Esophagus mucosa (tissue), 1 donor: ENCODE data around the gene SHLD2. TPM values are rescaled to one million over a fixed set of nuclear protein-coding genes. Genes with fewer than 3 reads are reported as not detected.
A peak's percentile ranks its signal among the peaks of the same experiment; 100 is the strongest.
"Not testable (repeated sequence)": the region's sequence is repeated elsewhere in the genome, so short reads cannot be mapped to it uniquely, and the experiment has no call there.

Experiments used
- ATAC-seq: fragments of 200-7000 bp; cut with Tn5 transposase; one replicate; pipeline ENCODE4 v1.9.1; 2020
- total RNA-seq: library from RNA; stranded (reverse); gene quantifications from one replicate; pipeline ENCODE4 v1.2.4, GENCODE V29; 2023
- donor health status: DM: yes; HTN: yes; CAD: no.

SHLD2 gene
- total RNA-seq, 1 donor from 2014 or later, result 17.7 TPM

GRCh38 chr10:87149020-87149609 is 54.1 kb downstream of the SHLD2 start:
- ATAC-seq, result peak; percentile 60

- ATAC-seq, result not testable (repeated sequence)
Measured at GRCh38 chr10:87151516-87151915, 56.5 kb downstream of the SHLD2 start.

- peak; percentile 39 for ATAC-seq
Measured at GRCh38 chr10:87156841-87157240, 61.8 kb downstream of the SHLD2 start.

- not testable (repeated sequence) for ATAC-seq
Measured at GRCh38 chr10:87157821-87158220, 62.8 kb downstream of the SHLD2 start.

GRCh38 chr10:87162703-87163293 is 67.8 kb downstream of the SHLD2 start:
- peak; percentile 26 for ATAC-seq

GRCh38 chr10:87163414-87163813 is 68.4 kb downstream of the SHLD2 start:
- not testable (repeated sequence) for ATAC-seq

GRCh38 chr10:87169857-87170256 is 74.9 kb downstream of the SHLD2 start:
- ATAC-seq, result not testable (repeated sequence)

GRCh38 chr10:87170705-87171104 is 75.7 kb downstream of the SHLD2 start:
- not testable (repeated sequence) for ATAC-seq

- ATAC-seq, result not testable (repeated sequence)
Measured at GRCh38 chr10:87171670-87172069, 76.7 kb downstream of the SHLD2 start.

GRCh38 chr10:87172178-87172577 is 77.2 kb downstream of the SHLD2 start:
- not testable (repeated sequence) for ATAC-seq

- not testable (repeated sequence) for ATAC-seq
Measured at GRCh38 chr10:87177587-87177986, 82.6 kb downstream of the SHLD2 start.

- ATAC-seq, result not testable (repeated sequence)
Measured at GRCh38 chr10:87184421-87184820, 89.4 kb downstream of the SHLD2 start.

GRCh38 chr10:87186016-87186415 is 91.0 kb downstream of the SHLD2 start:
- not testable (repeated sequence) for ATAC-seq

GRCh38 chr10:87187573-87187972 is 92.6 kb downstream of the SHLD2 start:
- not testable (repeated sequence) for ATAC-seq

GRCh38 chr10:87191841-87192240 is 96.8 kb downstream of the SHLD2 start:
- not testable (repeated sequence) for ATAC-seq

GRCh38 chr10:87200924-87201323 is 105.9 kb downstream of the SHLD2 start:
- peak; percentile 76 for ATAC-seq

- ATAC-seq, result peak; percentile 57
Measured at GRCh38 chr10:87204801-87205200, 109.8 kb downstream of the SHLD2 start.

GRCh38 chr10:87206922-87207321 is 111.9 kb downstream of the SHLD2 start:
- not testable (repeated sequence) for ATAC-seq

GRCh38 chr10:87210309-87210708 is 115.3 kb downstream of the SHLD2 start:
- ATAC-seq, result not testable (repeated sequence)

- ATAC-seq, result not testable (repeated sequence)
Measured at GRCh38 chr10:87211848-87212247, 116.8 kb downstream of the SHLD2 start.

- not testable (repeated sequence) for ATAC-seq
Measured at GRCh38 chr10:87213150-87213765, 118.3 kb downstream of the SHLD2 start.

- ATAC-seq, result not testable (repeated sequence)
Measured at GRCh38 chr10:87213806-87214205, 118.8 kb downstream of the SHLD2 start.

- peak; percentile 71 for ATAC-seq
Measured at GRCh38 chr10:87216120-87216519, 121.1 kb downstream of the SHLD2 start.

- not testable (repeated sequence) for ATAC-seq
Measured at GRCh38 chr10:87219370-87219769, 124.4 kb downstream of the SHLD2 start.
